Fibroblast of skin of left biceps (primary cell): ENCODE results near the gene SCIN.
"Not testable (repeated sequence)": the region's sequence is repeated elsewhere in the genome, so short reads cannot be mapped to it uniquely, and the experiment has no call there.

ENCODE experiments used
- DNase-seq, 2 experiments: peaks; one replicate each; pipeline ENCODE4 v3.0.0-alpha.2; 2013; ENCODE audit warnings: low read depth in 2 of 2

The SCIN gene

DNA sequence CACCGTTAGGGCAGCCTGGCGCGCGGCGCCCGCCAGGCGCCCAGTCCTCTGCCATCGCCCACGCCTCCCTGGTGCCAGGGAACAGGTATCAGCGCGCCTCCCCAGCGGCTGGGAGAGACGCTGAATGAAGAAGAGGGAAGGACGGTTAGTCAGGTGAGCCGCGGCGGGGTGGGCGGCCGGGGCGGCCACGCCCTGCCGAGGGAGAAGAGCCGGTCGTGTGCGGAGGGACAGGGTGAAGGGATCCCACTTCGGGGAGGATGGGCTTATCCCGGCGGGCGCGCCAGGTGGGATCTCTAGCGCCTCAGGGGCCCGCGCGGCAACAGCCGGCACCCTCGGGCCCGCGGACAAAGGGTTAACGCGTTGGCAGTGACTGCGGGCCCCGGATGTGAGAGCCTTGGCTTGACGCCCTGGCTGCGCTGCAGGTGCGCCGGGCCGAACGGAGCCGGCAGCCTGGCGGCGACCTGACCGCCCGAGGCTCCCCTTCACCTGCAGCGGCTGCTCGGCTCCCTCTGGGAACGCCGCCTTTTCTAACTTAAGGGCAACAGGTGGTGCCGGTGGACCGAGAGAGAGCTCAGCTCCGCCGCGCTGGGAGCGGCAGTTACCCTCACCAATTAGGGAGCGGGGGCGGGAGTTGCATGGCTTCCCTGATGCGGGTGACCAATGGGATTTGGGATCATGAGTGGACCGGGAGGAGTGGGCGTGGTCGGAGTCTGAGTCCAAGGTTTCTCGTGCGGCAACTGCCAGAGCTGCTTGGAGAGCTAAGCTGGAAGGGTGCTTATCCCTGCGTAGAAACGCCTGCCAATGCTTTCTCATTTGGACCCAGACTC lies 116.6 kb downstream of the SCIN start, which contains the start of gene ARL4A:
Gene ARL4A (plus strand): TSS at position 743 of the 827 bp plus-strand sequence. CDS start 622 bp downstream, outside the sequence.
- DNase-seq, result peak; percentile 87 to 89

DNA sequence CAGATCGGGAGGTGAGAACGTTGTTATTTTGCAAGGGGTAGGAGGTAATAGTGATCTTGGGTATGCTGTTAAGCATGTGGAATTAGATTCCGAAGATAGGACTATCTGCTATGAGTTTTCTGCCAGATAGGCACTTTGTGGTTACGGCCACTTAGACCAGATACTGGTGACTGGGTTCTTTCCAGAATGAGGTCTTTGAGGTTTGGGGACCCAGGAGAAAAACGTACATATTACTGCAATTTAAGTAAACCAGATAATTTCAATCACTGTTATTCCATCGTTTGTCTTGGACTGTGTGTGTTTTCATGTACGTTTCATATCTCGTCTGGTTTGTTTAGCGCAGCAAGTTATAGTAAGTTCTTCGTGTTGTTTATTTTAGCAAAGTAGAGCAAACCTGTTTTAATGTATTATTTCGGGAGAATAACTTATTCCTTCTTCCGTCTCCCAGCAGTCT lies 117.2 kb downstream of the SCIN start:
- DNase-seq, result no peak

DNA sequence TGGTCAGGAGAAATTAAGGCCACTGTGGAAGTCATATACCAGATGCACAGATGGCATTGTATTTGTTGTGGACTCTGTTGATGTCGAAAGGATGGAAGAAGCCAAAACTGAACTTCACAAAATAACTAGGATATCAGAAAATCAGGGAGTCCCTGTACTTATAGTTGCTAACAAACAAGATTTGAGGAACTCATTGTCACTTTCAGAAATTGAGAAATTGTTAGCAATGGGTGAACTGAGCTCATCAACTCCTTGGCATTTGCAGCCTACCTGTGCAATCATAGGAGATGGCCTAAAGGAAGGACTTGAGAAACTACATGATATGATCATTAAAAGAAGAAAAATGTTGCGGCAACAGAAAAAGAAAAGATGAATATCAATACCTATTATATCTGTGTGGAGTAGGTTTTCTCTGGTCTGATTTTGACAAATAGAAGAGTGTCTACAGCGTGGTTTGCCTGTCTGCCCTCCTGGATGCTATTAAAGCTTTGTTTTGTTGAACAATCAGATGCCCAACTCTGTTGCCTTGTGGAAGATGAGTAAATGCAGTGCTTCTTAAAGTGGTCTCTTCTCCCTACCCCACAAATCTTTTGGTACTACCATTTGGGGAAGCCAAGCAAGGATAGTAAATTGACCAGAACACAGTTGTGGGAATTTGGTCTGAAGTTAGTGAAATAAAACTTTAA lies 118.1 kb downstream of the SCIN start:
- DNase-seq, result not testable (repeated sequence)

DNA sequence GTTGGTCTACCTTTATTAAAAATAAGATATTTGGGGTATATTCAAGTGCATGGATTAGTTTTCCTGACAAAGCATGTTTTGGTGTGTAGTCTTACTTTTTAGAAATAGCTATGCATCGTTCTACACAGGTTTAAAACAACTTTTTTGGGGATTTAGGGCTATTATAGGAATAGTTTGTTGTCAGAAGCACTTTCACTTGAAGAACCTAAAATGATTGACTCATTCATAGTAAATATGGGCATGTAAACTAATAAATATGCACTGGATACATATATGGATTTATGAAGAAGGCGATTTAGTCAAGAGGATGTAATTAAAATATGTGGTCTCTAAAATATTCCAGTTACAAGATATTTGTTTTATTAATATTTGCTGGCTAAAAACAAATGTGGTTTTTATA lies 118.9 kb downstream of the SCIN start:
- no peak for DNase-seq

DNA sequence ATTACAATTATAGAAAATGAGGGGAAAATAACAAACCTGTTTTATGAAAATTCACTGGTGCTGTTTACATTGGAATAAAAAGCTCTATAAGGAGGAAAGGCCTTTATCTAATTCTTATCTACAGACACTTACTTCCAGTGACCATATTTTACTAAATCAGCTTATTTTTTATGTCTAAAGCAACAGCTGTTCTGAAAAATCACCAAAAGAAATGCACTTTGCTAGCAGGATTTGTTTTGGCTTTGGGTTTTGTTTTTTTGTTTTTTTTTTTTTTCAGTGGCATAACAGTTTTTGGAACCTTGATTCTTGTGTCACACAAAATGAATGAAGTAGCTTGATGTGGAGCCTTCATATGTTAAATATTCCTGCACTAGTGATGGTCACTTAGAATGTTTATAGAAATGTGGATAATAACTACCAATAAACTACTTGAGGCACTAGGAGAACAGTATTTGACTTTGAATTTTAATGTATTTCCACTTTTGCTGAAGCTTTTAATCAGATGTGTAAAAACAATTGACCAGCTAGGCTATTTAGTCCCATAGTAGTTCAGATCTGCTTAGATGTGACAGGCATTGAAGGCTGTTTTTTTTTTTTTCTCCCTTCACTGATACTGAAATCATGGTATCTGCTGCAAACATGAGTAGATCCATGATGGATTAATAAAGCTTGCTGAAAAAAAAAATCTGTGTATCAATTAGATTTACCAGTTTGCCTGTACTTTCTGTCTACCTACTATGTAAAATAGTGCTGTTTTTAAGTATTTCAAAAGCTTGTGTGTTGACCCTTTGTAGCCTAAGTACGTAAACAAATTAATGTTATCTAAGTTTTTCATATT lies 119.7 kb downstream of the SCIN start:
- DNase-seq, result no peak

DNA sequence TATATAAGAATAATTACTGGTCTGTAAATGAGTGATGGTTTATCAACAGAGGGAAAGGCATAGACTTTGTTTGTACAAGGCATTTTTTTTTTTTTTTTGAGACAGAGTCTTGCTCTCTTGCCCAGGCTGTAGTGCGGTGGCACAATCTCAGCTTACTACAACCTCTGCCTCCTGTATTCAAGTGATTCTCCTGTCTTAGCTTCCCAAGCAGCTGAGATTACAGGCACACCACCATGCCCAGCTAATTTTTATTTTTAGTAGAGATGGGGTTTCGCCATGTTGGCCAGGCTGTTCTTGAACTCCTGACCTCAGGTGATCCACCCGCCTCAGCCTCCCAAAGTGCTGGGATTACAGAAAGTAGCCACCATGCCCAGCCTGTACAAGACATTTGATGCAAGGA lies 120.9 kb downstream of the SCIN start:
- DNase-seq, result not testable (repeated sequence)

DNA sequence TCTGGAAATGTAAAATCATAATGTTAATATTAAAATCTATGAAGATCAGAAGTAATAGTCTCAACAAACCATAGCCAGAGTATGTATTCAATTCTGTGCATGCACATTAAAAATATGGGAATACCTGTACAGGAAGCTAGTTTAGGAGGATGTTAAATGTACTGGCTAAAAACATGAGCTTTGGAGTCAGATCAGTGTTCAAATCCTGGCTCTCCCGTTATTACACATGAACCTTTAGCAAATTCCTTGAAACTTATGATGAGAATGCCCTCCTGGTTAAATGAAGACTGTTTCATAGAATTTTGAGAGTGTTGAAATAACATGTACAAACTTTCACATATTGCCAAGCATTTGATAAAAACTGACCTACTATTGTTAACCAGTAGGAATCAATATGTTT lies 121.5 kb downstream of the SCIN start:
- DNase-seq, result no peak

GRCh38 chr7:12692479-12693259 lies 122.1 kb downstream of the SCIN start:
- DNase-seq, result no peak

DNA sequence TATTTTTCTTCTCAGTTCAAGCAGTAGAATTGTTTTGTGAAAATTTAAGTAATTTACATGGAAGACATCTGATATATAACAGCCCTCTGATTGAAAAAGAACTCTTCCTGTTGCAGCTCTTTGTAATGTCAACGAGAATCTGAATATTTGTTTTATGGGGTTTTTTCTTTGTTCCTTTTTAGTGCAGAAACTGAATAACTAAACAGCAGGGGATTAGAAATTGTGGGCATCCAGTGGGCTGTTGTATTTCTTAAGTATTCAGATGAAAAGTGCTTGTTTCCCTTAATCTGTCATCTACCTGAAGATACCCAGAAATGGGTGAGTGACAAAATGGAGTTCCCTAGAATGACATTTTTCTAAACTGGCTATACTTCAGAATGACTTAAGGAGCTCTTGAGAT lies 124.3 kb downstream of the SCIN start:
- no peak for DNase-seq

GRCh38 chr7:12695965-12696364 lies 125.4 kb downstream of the SCIN start:
- no peak for DNase-seq

DNA sequence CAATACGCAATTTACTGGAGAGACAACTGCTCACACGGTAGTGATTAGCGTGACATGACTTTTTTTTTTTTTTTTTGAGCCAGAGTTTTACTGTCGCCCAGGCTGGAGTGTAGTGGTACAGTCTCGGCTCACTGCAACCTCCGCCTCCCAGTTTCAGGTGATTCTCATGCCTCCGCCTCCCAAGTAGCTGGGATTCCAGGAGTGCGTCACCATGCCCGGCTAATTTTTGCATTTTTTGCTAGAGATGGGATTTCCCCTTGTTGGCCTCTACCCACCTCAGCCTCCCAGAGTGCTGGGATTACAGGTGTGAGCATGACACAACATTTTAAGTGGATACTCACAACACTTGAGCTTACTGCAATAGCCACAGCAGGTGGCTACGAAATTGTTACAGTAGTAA lies 128.8 kb downstream of the SCIN start:
- no peak for DNase-seq

DNA sequence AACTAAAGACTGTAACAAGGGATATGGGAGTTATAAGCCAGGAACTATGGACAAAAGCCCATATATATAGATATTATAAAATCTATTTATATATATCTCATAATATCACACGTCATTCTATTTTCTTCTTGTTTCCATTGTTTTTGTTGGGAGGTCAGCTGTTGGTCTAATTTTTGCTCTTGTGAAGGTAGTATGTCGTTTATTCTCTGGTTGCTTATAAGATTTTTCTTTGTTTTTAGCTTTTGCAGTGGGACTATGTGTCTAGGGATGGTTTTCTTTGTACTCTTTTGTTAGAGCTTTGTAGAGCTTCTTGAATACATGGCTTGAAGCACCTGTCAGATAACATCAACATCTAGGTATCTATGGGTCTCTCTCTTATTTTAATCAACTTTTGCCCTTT lies 130.9 kb downstream of the SCIN start:
- DNase-seq, result no peak

DNA sequence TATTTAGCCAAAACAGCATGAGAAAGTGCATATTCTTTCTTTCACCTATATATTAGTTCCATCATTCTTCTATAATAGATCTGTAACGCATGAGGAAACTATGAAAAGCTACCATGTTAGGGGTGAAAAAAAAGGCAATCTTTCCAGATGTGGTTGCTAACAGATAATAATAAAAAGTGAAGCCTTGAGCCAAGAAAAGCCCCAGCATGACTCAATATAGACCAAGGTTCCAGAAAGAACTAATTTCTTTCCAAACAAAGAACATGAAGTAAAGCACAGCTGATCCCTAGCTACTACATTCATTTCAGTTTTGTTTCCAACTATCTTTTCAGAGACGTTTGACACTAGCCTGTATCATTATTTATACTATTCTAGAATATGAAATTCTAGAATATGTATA lies 133.4 kb downstream of the SCIN start:
- no peak for DNase-seq

- DNase-seq, result no peak
Observed at GRCh38 chr7:12705878-12706277, 135.4 kb downstream of the SCIN start.

- DNase-seq, result no peak
Observed at GRCh38 chr7:12706900-12707536, 136.5 kb downstream of the SCIN start.

DNA sequence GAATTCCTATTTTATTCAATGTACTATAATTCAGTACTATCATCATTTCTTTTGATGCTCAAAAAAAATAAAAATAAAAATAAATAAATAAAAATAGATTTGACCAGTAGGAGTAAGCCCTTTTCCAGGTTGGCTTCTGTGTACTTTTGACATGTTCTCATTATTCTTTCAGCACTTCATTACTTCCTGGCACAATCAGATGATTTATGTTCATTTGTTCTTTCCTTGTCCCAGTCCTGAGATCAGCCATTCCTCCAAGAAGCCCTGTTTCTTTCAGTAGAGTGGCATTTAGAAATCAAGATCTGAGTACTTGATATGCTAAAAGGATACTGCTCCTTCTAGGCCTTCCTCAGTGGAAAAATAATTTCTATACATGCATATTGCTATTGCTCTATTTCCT lies 137.8 kb downstream of the SCIN start:
- no peak for DNase-seq
